DND-41 (cell line): ENCODE data around the gene CLNK.

Experiments used
- ATAC-seq: fragments of 200-7000 bp; cut with Tn5 transposase; 3 replicates; pipeline ENCODE4 v1.9.1; 2021; ENCODE audit warnings: low read depth; ENCODE audit not compliant: insufficient read depth
- DNase-seq: peaks from one replicate; pipeline ENCODE4 v3.0.0-alpha.2; 2020
- H2AFZ ChIP-seq: 2 replicates; pipeline ENCODE4 v1.6.0; 2012; ENCODE audit warnings: low read depth, low read length
- H3K27ac ChIP-seq: 2 replicates; pipeline ENCODE4 v1.5.1; 2012; ENCODE audit warnings: low read length, inconsistent platforms
- H3K27me3 ChIP-seq: fragments of 200-600 bp; sonication (generic); 2 replicates; pipeline ENCODE4 v1.6.0; 2012; ENCODE audit warnings: low read length, mild to moderate bottlenecking, inconsistent platforms; ENCODE audit not compliant: insufficient read depth, poor library complexity
- H3K36me3 ChIP-seq: 2 replicates; pipeline ENCODE4 v1.5.1; 2012; ENCODE audit warnings: low read length, inconsistent platforms; ENCODE audit not compliant: insufficient read depth
- H3K4me1 ChIP-seq: 2 replicates; pipeline ENCODE4 v1.5.1; 2012; ENCODE audit warnings: mild to moderate bottlenecking, low read length; ENCODE audit not compliant: insufficient read depth
- H3K4me2 ChIP-seq: 2 replicates; pipeline ENCODE4 v1.6.0; 2012; ENCODE audit warnings: mild to moderate bottlenecking, moderate library complexity, low read length, inconsistent platforms; ENCODE audit not compliant: insufficient read depth
- H3K4me3 ChIP-seq, 2 experiments: fragments of 200-600 bp in 1 of 2; shearing (Covaris generic) in 1 of 2; 2 replicates each; pipeline ENCODE4 v1.5.1; 2012 to 2016; ENCODE audit warnings: inconsistent platforms in 2 of 2, low read length in 2 of 2, mild to moderate bottlenecking in 2 of 2, low read depth in 1 of 2, moderate library complexity in 1 of 2
- H3K79me2 ChIP-seq: 2 replicates; pipeline ENCODE4 v1.6.0; 2012; ENCODE audit warnings: low read length, inconsistent platforms; ENCODE audit not compliant: insufficient read depth
- H3K9ac ChIP-seq: 2 replicates; pipeline ENCODE4 v1.6.0; 2012; ENCODE audit warnings: low read depth, mild to moderate bottlenecking, inconsistent platforms, low read length, moderate library complexity
- H3K9me3 ChIP-seq: 2 replicates; pipeline ENCODE4 v1.5.1; 2012; ENCODE audit warnings: low read length, moderate library complexity, mild to moderate bottlenecking, inconsistent platforms; ENCODE audit not compliant: insufficient read depth, severe bottlenecking
- H4K20me1 ChIP-seq: 2 replicates; pipeline ENCODE4 v1.6.0; 2012; ENCODE audit warnings: low read length; ENCODE audit not compliant: insufficient read depth
- EZH2 ChIP-seq: IDR thresholded peaks from 3 replicates; pipeline ENCODE4 v1.6.1; 2012; ENCODE audit warnings: borderline replicate concordance, low read depth, mild to moderate bottlenecking, moderate library complexity, low read length, inconsistent platforms; ENCODE audit not compliant: severe bottlenecking
- TF ChIP-seq, protein P1 (sequence below): IDR thresholded peaks from 2 replicates; pipeline ENCODE4 v1.5.1; 2012; ENCODE audit warnings: borderline replicate concordance, low read length, moderate library complexity, mild to moderate bottlenecking; ENCODE audit not compliant: poor library complexity, severe bottlenecking; ENCODE audit errors: extremely low read depth

CLNK gene

DNA sequence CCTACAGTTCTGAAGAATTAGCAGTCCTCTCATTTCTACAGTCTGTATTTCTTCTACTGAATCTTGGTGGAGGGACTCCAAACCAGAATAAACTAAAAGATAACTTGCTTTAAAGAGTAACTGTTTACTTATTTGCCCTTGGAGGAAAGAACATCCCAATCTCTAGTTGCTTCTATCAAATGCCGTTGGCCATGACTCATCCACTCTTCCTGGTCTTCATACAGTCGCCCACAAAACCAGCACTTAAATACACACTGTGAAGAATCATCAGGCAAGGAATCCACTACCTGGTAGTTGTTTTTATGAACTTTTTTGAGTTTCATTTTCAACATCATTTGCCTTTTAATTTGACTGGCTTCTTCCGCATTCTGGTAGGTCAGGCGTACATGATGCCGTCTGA lies 241.6 kb downstream of the CLNK start:
- H4K20me1 ChIP-seq: no peaks in the 10 kb centered on the region
- H3K36me3 ChIP-seq: no peaks in the 10 kb centered on the region
- no peak overlapping the region for H3K9ac ChIP-seq
- no peak overlapping the region for H3K4me2 ChIP-seq
- H3K4me3 ChIP-seq: no peak overlapping the region
- no peak overlapping the region for H2AFZ ChIP-seq
- TF ChIP-seq EZH2: no peak
- TF ChIP-seq, protein P1, sequence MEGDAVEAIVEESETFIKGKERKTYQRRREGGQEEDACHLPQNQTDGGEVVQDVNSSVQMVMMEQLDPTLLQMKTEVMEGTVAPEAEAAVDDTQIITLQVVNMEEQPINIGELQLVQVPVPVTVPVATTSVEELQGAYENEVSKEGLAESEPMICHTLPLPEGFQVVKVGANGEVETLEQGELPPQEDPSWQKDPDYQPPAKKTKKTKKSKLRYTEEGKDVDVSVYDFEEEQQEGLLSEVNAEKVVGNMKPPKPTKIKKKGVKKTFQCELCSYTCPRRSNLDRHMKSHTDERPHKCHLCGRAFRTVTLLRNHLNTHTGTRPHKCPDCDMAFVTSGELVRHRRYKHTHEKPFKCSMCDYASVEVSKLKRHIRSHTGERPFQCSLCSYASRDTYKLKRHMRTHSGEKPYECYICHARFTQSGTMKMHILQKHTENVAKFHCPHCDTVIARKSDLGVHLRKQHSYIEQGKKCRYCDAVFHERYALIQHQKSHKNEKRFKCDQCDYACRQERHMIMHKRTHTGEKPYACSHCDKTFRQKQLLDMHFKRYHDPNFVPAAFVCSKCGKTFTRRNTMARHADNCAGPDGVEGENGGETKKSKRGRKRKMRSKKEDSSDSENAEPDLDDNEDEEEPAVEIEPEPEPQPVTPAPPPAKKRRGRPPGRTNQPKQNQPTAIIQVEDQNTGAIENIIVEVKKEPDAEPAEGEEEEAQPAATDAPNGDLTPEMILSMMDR: no peak
- H3K79me2 ChIP-seq: no peaks in the 10 kb centered on the region
- H3K4me1 ChIP-seq: no peaks in the 10 kb centered on the region
- ATAC-seq (no peak), DNase-seq (no peak)
- no peak overlapping the region for H3K27ac ChIP-seq
- H3K27me3 ChIP-seq: no peaks in the 10 kb centered on the region
- no peaks in the 10 kb centered on the region for H3K9me3 ChIP-seq

DNA sequence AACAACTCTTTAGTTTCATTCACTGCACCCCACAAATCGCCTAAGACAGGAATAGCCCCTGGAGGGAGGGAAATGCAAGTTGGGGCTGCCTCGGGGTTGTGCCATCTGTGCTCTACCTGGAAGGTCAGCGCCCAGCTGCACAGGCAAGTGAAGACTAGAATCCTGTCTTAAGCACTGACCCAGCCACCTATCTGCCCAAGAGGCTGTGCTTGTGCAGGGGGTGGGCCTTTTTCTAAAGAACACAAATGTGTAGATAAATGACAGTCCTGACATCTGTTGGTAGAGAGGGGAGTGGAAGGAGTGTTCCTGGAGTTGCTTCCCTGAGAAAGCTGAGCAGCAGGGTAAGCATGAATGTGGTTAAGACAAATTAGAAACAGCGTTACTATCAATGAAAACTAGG lies 243.1 kb downstream of the CLNK start:
- H3K4me1 ChIP-seq: no peaks in the 10 kb centered on the region
- H3K4me2 ChIP-seq: no peak overlapping the region
- no peak for ATAC-seq
- no peaks in the 10 kb centered on the region for H3K79me2 ChIP-seq
- no peaks in the 10 kb centered on the region for H3K9me3 ChIP-seq
- no peak overlapping the region for H3K9ac ChIP-seq
- TF ChIP-seq EZH2: no peak
- TF ChIP-seq, protein P1: no peak
- H3K27ac ChIP-seq: no peak overlapping the region
- no peaks in the 10 kb centered on the region for H3K27me3 ChIP-seq
- no peaks in the 10 kb centered on the region for H3K36me3 ChIP-seq
- DNase-seq: no peak
- no peaks in the 10 kb centered on the region for H4K20me1 ChIP-seq
- no peak overlapping the region for H2AFZ ChIP-seq
- no peak overlapping the region for H3K4me3 ChIP-seq

DNA sequence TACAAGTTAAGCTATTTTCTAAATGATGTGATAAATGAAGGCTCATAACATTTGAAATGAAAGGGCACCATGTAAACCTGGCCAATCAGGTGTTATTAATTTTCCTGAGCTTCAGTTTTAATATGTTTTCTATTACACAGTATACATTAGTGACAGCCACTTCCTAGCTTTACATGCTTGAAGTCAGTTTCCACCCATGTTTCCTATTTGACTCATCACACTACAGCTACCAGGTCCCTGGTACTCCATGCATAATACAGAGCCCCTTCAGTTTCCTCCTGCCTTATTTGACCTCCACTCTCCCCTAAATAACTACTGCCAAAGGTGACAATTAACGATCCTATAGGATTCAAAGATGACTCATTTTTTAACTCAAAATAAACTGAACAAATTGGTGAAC lies 245.6 kb downstream of the CLNK start:
- Histone ChIP-seq H3K79me2 (no peaks in the 10 kb centered on the region), H4K20me1 (no peaks in the 10 kb centered on the region), H3K27me3 (no peaks in the 10 kb centered on the region), H2AFZ (no peak overlapping the region), H3K27ac (no peak overlapping the region), H3K4me2 (no peak overlapping the region), H3K9me3 (no peaks in the 10 kb centered on the region), H3K36me3 (no peaks in the 10 kb centered on the region), H3K4me3 (no peak overlapping the region), H3K9ac (no peak overlapping the region), H3K4me1 (no peaks in the 10 kb centered on the region)
- ATAC-seq: no peak
- TF ChIP-seq EZH2: no peak
- TF ChIP-seq, protein P1: no peak
- no peak for DNase-seq

DNA sequence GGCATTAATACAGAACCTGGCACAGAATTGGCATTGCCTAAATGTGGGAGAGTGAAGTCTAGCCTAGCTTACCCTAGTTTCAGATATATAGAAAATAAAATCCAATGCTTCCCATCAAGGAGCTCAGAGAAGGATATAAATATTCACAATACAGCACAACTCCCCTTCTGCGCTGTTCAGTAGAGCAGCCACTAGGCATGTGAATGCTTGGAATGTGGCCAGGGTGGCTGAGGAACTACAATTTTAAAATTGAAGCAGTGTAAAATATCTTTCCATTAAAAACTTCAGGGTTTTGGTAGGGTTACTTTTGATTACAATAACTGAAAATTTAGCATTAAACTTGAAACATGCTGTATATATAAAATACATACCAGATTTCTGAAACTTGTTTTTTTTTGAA lies 246.8 kb downstream of the CLNK start:
- TF ChIP-seq, protein P1: no peak
- no peak for TF ChIP-seq EZH2
- H3K79me2 ChIP-seq: no peaks in the 10 kb centered on the region
- no peaks in the 10 kb centered on the region for H3K36me3 ChIP-seq
- no peaks in the 10 kb centered on the region for H4K20me1 ChIP-seq
- no peaks in the 10 kb centered on the region for H3K27me3 ChIP-seq
- no peaks in the 10 kb centered on the region for H3K4me1 ChIP-seq
- H3K27ac ChIP-seq: no peak overlapping the region
- H3K9ac ChIP-seq: no peak overlapping the region
- no peaks in the 10 kb centered on the region for H3K9me3 ChIP-seq
- H2AFZ ChIP-seq: no peak overlapping the region
- H3K4me3 ChIP-seq: no peak overlapping the region
- DNase-seq (no peak), ATAC-seq (no peak)
- no peak overlapping the region for H3K4me2 ChIP-seq
